Measurements from ENCODE around the gene PRKCSH. TPM values are rescaled to one million over a fixed set of nuclear protein-coding genes. Genes with fewer than 3 reads are reported as not detected.
"Not testable (repeated sequence)": the region's sequence is repeated elsewhere in the genome, so short reads cannot be mapped to it uniquely, and the experiment has no call there.

The PRKCSH gene
- total and polyA plus RNA-seq, 7 experiments from 2014 or later: 30.6 to 332 (median 279) TPM

DNA sequence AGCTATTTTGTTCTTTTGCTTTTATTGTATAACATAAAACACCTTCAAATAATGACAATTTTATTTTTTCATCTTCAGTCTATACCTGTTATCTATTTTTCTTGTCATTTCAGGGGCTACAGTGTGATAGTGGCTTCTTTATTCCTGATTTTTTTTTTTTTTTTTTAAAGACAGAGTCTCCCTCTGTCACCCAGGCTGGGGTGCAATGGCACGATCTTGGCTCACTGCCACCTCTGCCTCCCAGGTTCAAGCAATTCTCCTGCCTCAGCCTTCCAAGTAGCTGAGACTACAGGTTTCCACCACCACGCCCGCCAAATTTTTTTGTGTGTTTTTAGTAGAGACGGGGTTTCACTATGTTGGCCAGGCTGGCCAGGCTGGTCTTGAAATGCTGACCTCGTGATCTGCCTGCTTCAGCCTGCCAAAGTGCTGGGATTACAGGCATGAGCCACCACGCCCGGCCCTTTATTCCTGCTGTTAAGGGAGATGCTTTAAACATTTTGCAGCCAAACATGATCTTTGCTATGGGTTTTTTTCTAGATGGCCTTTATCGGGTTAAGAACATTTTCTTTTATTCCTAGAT is 32.9 kb downstream of the PRKCSH start:
- H3K9me3 ChIP-seq (ENCODE audit: control insufficient read depth in 2 of 3, low read length in 3 of 3); H3K27me3 ChIP-seq (ENCODE audit: control insufficient read depth in 2 of 2, insufficient read depth in 2 of 2, low read length in 2 of 2); H3K4me1 Mint-ChIP-seq; H3K36me3 ChIP-seq (ENCODE audit: control insufficient read depth in 2 of 3, insufficient read depth in 3 of 3, low read length in 3 of 3); ATAC-seq; H3K27ac ChIP-seq (ENCODE audit: low read depth, low read length); H3K4me1 ChIP-seq (ENCODE audit: control insufficient read depth in 2 of 2, insufficient read depth in 2 of 2, low read length in 2 of 2); H3K9me3 Mint-ChIP-seq; H3K27ac Mint-ChIP-seq; DNase-seq; CTCF ChIA-PET; intact Hi-C loops (cut with micrococcal nuclease); H3K4me3 Mint-ChIP-seq; H3K4me3 ChIP-seq (ENCODE audit: low read length); H3K36me3 Mint-ChIP-seq: not testable (repeated sequence)
- POLR2A ChIA-PET: interaction anchor here (0.7 to 1.0 kb wide), 2 partner anchors 19 to 113 kb away, joined by 3 read pairs; no protein-coding TSS in a partner anchor
- H3K27me3 Mint-ChIP-seq: peaks cover 0 to 12% (median 6%) of the 10 kb centered on the region in 5 donors

DNA sequence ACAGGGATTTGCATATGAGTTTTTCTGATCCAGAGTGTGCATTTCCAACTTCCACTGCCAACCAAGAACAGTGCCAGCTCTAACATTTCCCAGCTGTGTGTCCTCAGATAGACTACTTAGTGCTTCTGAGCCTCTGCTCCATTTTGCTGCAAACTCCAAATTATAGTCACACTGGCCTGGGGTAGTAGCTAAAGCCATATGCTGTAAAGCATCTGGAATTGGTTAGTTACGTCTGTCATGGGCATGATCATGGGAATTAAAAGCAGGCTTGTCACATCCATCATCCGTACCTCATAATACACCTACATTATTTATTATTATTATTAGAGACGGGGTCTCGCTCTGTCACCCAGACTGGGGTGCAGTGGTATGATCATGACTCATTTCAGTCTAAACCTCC is 38.3 kb downstream of the PRKCSH start:
- Histone ChIP-seq H3K27me3 (ENCODE audit: control insufficient read depth in 2 of 2, insufficient read depth in 2 of 2, low read length in 2 of 2) (no peaks in the 10 kb centered on the region), H3K9me3 (ENCODE audit: control insufficient read depth in 2 of 3, low read length in 3 of 3) (no peaks in the 10 kb centered on the region), H3K36me3 (ENCODE audit: control insufficient read depth in 2 of 3, insufficient read depth in 3 of 3, low read length in 3 of 3) (no peaks in the 10 kb centered on the region), H3K4me3 (ENCODE audit: low read length) (no peak overlapping the region), H3K27ac (ENCODE audit: low read depth, low read length) (no peak overlapping the region), H3K4me1 (ENCODE audit: control insufficient read depth in 2 of 2, insufficient read depth in 2 of 2, low read length in 2 of 2) (no peaks in the 10 kb centered on the region)
- H3K27ac Mint-ChIP-seq: no peak overlapping the region
- ChIA-PET POLR2A (no interaction called here), CTCF (interaction anchor here (0.6 kb wide), 1 partner anchor 181 kb away, joined by 3 read pairs; no protein-coding TSS in a partner anchor)
- intact Hi-C loops (cut with micrococcal nuclease): no loop called here
- H3K4me1 Mint-ChIP-seq: peaks cover 0 to 3% (median 0%) of the 10 kb centered on the region in 7 donors
- DNase-seq (no peak), ATAC-seq (no peak)
- H3K36me3 Mint-ChIP-seq: no peaks in the 10 kb centered on the region
- peaks cover 3 to 34% (median 10%) of the 10 kb centered on the region in 5 donors for H3K27me3 Mint-ChIP-seq
- H3K4me3 Mint-ChIP-seq: no peak overlapping the region
- H3K9me3 Mint-ChIP-seq: no peaks in the 10 kb centered on the region

DNA sequence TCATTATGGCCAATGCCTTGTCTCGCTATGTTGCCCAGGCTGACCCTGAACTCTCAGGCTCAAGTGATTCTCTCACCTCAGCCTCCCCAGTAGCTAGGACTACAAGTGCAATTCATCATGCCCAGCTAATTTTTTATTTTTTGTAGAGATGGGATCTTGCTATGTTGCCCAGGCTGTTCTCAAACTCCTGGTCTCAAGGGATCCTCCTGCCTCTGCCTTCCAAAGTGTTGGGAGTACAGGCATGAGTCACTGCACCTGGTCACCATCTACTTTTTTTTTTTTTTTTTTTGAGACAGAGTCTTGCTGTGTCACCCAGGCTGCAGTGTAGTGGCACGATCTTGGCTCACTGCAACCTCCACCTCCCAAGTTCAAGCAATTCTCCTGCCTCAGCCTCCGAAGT is 39.9 kb downstream of the PRKCSH start:
- DNase-seq; H3K27ac Mint-ChIP-seq; H3K9me3 Mint-ChIP-seq; H3K4me1 Mint-ChIP-seq; H3K9me3 ChIP-seq (ENCODE audit: control insufficient read depth in 2 of 3, low read length in 3 of 3); H3K4me3 ChIP-seq (ENCODE audit: low read length); H3K4me1 ChIP-seq (ENCODE audit: control insufficient read depth in 2 of 2, insufficient read depth in 2 of 2, low read length in 2 of 2); H3K27ac ChIP-seq (ENCODE audit: low read depth, low read length); intact Hi-C loops (cut with micrococcal nuclease); H3K36me3 Mint-ChIP-seq; H3K4me3 Mint-ChIP-seq; ATAC-seq; POLR2A ChIA-PET; H3K36me3 ChIP-seq (ENCODE audit: control insufficient read depth in 2 of 3, insufficient read depth in 3 of 3, low read length in 3 of 3); H3K27me3 ChIP-seq (ENCODE audit: control insufficient read depth in 2 of 2, insufficient read depth in 2 of 2, low read length in 2 of 2): not testable (repeated sequence)
- CTCF ChIA-PET: interaction anchor here (0.6 kb wide), 1 partner anchor 346 kb away, joined by 3 read pairs; no protein-coding TSS in a partner anchor
- H3K27me3 Mint-ChIP-seq: peaks cover 9 to 40% (median 17%) of the 10 kb centered on the region in 5 donors

DNA sequence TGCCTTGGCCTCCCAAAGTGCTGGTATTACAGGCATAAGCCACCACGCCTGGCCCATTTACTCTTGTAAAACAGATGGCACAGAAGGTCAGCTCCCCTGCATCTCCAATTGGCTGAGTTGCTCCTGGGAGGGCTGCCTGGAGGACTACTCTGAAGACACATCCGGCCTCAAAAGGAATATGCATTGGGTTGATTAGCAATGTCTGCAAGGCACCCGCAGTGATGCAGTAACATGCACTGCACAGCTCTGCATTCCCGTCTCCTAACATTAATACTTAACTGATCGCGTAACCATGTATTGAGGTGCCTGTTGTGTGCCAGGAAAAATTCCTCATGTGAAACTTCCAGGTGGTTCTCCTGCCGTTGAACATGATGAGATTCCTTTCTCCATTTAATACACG is 40.4 kb downstream of the PRKCSH start:
- no peak overlapping the region for H3K4me3 ChIP-seq (ENCODE audit: low read length)
- H3K27ac ChIP-seq (ENCODE audit: low read depth, low read length): no peak overlapping the region
- H3K9me3 ChIP-seq (ENCODE audit: control insufficient read depth in 2 of 3, low read length in 3 of 3): no peaks in the 10 kb centered on the region
- ChIA-PET POLR2A (no interaction called here), CTCF (no interaction called here)
- no peaks in the 10 kb centered on the region for H3K4me1 ChIP-seq (ENCODE audit: control insufficient read depth in 2 of 2, insufficient read depth in 2 of 2, low read length in 2 of 2)
- intact Hi-C loops (cut with micrococcal nuclease): no loop called here
- no peaks in the 10 kb centered on the region for H3K36me3 ChIP-seq (ENCODE audit: control insufficient read depth in 2 of 3, insufficient read depth in 3 of 3, low read length in 3 of 3)
- ATAC-seq: no peak
- Mint-ChIP-seq H3K4me1 (peaks cover 0 to 9% (median 4%) of the 10 kb centered on the region in 7 donors), H3K9me3 (no peaks in the 10 kb centered on the region), H3K27ac (no peak overlapping the region), H3K27me3 (peaks cover 9 to 40% (median 17%) of the 10 kb centered on the region in 5 donors), H3K36me3 (no peaks in the 10 kb centered on the region), H3K4me3 (no peak overlapping the region)
- H3K27me3 ChIP-seq (ENCODE audit: control insufficient read depth in 2 of 2, insufficient read depth in 2 of 2, low read length in 2 of 2): peaks cover 0 to 3% of the 10 kb centered on the region in 2 donors
- no peak for DNase-seq

DNA sequence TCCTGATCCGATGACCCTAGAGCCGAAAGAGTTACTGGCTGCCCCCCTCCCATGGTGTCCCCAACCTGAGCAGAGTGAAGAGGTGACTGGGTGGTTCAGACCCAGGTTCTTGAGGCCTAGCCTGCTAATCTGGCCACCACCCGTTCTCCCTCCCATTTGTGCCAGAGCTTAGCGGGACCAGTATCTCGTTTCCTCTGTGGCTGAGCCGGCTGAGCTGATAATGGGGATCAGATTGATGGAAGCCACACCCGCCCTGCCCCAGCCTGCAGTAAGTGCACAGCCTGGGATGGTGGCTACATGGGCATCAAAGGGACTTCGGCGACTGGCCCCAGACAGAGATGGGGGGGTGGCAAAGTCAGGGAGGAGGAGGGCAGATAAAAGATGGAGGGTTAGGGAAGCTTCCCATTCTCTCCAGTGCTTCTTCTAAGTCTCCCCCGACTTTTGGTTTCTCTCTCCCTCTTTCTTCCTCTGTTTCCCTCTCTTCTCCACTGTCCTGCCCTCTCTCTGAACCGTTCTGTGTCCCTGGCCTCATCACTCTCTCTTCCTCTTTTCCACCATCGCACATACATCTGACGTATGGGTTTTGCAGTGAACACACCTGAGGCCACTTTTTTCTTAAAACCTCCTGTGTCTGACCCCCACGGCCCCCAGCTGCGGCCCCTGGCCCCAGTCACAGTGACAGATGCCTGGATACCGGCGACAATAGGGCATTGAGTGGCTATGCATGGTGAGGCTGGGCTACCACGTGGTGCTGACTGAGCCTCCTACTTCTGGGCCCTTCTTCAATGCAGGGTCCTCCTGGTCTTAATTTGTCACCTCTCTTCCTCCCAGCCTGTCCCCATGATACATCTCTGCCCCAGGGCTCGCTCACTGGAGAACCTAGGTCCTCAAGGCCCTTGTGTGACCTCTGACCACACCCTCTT is 43.0 kb downstream of the PRKCSH start:
- Histone ChIP-seq H3K4me1 (ENCODE audit: control insufficient read depth in 2 of 2, insufficient read depth in 2 of 2, low read length in 2 of 2) (peaks cover 15 to 20% of the 10 kb centered on the region in 2 donors), H3K9me3 (ENCODE audit: control insufficient read depth in 2 of 3, low read length in 3 of 3) (no peaks in the 10 kb centered on the region), H3K27ac (ENCODE audit: low read depth, low read length) (no peak overlapping the region), H3K27me3 (ENCODE audit: control insufficient read depth in 2 of 2, insufficient read depth in 2 of 2, low read length in 2 of 2) (peaks cover 8 to 17% of the 10 kb centered on the region in 2 donors), H3K4me3 (ENCODE audit: low read length) (no peak overlapping the region), H3K36me3 (ENCODE audit: control insufficient read depth in 2 of 3, insufficient read depth in 3 of 3, low read length in 3 of 3) (no peaks in the 10 kb centered on the region)
- intact Hi-C loops (cut with micrococcal nuclease): no loop called here
- H3K36me3 Mint-ChIP-seq: peaks cover 0 to 3% (median 0%) of the 10 kb centered on the region in 5 donors
- peak overlapping the region in 6 of 10 donors; percentile 12 to 76 (median 44) for H3K4me3 Mint-ChIP-seq
- H3K9me3 Mint-ChIP-seq: no peaks in the 10 kb centered on the region
- ChIA-PET POLR2A (no interaction called here), CTCF (no interaction called here)
- H3K27me3 Mint-ChIP-seq: peaks cover 24 to 48% (median 29%) of the 10 kb centered on the region in 5 donors
- H3K27ac Mint-ChIP-seq: peak overlapping the region in 1 of 9 donors; percentile 42
- DNase-seq (no peak), ATAC-seq (no peak)
- H3K4me1 Mint-ChIP-seq: peaks cover 12 to 22% (median 20%) of the 10 kb centered on the region in 7 donors

DNA sequence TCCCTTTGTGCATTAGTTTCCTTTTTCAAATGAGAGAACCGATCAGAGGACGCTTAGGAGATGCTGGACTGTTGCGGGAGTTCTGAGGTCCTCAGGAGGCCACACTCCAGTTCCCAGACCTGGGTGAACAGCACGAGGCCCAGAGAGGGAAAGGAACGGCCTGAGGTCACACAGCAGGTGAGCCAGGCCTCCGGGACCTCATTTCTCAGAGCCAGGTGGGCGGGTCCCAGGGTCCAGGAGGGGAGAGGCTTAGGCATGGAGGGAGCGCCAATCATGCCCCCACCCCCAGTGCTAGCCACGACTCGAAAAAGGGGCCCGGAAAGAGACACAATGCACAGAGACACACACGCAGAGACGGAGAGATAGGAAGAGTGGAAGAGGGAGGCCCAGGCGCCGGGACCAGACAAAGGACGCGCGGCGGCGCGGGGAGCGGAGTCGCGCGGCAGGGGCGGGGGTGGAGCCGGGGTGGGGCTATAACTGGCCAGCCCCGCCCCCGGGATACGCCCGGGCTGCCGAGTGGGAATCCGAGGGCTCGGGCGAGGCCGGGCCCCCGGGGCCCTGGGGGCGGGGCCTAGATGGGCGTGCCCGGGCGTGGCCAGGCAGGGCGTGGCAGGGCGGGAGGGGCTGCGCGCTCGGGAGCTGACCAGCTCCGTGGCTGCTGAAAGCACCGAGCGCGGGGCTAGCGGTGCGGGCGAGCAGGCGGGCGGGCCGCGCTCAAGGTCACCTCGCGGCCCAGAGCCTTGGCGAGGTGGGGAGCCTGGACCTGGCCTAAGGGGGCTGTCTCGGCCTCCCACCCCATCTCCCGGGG is 43.9 kb downstream of the PRKCSH start:
- H3K4me3 ChIP-seq (ENCODE audit: low read length): no peak overlapping the region
- intact Hi-C loops (cut with micrococcal nuclease): no loop called here

More for the DNA sequence above, 43.9 kb downstream of the PRKCSH start:
- Mint-ChIP-seq H3K9me3 (no peaks in the 10 kb centered on the region), H3K27me3 (peaks cover 24 to 45% (median 29%) of the 10 kb centered on the region in 5 donors), H3K36me3 (peaks cover 0 to 7% (median 4%) of the 10 kb centered on the region in 5 donors), H3K4me1 (peaks cover 12 to 22% (median 21%) of the 10 kb centered on the region in 7 donors), H3K27ac (peak overlapping the region in 1 of 9 donors; percentile 19), H3K4me3 (peak overlapping the region in 7 of 10 donors; percentile 32 to 76 (median 47))
- Histone ChIP-seq H3K4me1 (ENCODE audit: control insufficient read depth in 2 of 2, insufficient read depth in 2 of 2, low read length in 2 of 2) (peaks cover 15 to 20% of the 10 kb centered on the region in 2 donors), H3K9me3 (ENCODE audit: control insufficient read depth in 2 of 3, low read length in 3 of 3) (no peaks in the 10 kb centered on the region), H3K27me3 (ENCODE audit: control insufficient read depth in 2 of 2, insufficient read depth in 2 of 2, low read length in 2 of 2) (peaks cover 8 to 17% of the 10 kb centered on the region in 2 donors), H3K27ac (ENCODE audit: low read depth, low read length) (no peak overlapping the region), H3K36me3 (ENCODE audit: control insufficient read depth in 2 of 3, insufficient read depth in 3 of 3, low read length in 3 of 3) (peaks cover 0 to 4% (median 0%) of the 10 kb centered on the region in 3 experiments)
- POLR2A ChIA-PET: no interaction called here
- ATAC-seq (no peak), DNase-seq (peak in 2 of 9 donors; percentile 9 to 64)
- CTCF ChIA-PET: no interaction called here
